Kasumi-1 (cell line): ENCODE data around the gene MSX1.
A peak's percentile ranks its signal among the peaks of the same experiment; 100 is the strongest.
"Not testable (repeated sequence)": the region's sequence is repeated elsewhere in the genome, so short reads cannot be mapped to it uniquely, and the experiment has no call there.

Source experiments
- DNase-seq, 2 experiments: peaks; one replicate each; lab custom pipeline; 2025; lab: John Stamatoyannopoulos, UW

The MSX1 gene

GRCh38 chr4:4859325-4859798 lies at the start of gene MSX1:
Gene MSX1 (plus strand): TSS chr4:4859665. CDS start chr4:4859900, 235 bp downstream.
- DNase-seq: peak; percentile 75 to 76

GRCh38 chr4:4810092-4810774 lies 49.2 kb upstream of the MSX1 start:
- DNase-seq: no peak

GRCh38 chr4:4810778-4811177 lies 48.7 kb upstream of the MSX1 start:
- DNase-seq: no peak

- no peak for DNase-seq
Measured at GRCh38 chr4:4812145-4812794, 47.2 kb upstream of the MSX1 start.

- no peak for DNase-seq
Measured at GRCh38 chr4:4818415-4819212, 40.9 kb upstream of the MSX1 start.

GRCh38 chr4:4819213-4819606 lies 40.3 kb upstream of the MSX1 start:
- DNase-seq: no peak

GRCh38 chr4:4820261-4820660 lies 39.2 kb upstream of the MSX1 start:
- DNase-seq: no peak

GRCh38 chr4:4820739-4821138 lies 38.7 kb upstream of the MSX1 start:
- no peak for DNase-seq

- no peak for DNase-seq
Measured at GRCh38 chr4:4821577-4821976, 37.9 kb upstream of the MSX1 start.

GRCh38 chr4:4822286-4822685 lies 37.2 kb upstream of the MSX1 start:
- DNase-seq: not testable (repeated sequence)

- DNase-seq: no peak
Measured at GRCh38 chr4:4823621-4824162, 35.8 kb upstream of the MSX1 start.

GRCh38 chr4:4824232-4824631 lies 35.2 kb upstream of the MSX1 start:
- no peak for DNase-seq

GRCh38 chr4:4825431-4825830 lies 34.0 kb upstream of the MSX1 start:
- DNase-seq: no peak

- DNase-seq: no peak
Measured at GRCh38 chr4:4829837-4830236, 29.6 kb upstream of the MSX1 start.

- no peak for DNase-seq
Measured at GRCh38 chr4:4831266-4831665, 28.2 kb upstream of the MSX1 start.

GRCh38 chr4:4831825-4832224 lies 27.6 kb upstream of the MSX1 start:
- DNase-seq: no peak

GRCh38 chr4:4836044-4836443 lies 23.4 kb upstream of the MSX1 start:
- DNase-seq: no peak

- DNase-seq: no peak
Measured at GRCh38 chr4:4837316-4837715, 22.1 kb upstream of the MSX1 start.

- DNase-seq: no peak
Measured at GRCh38 chr4:4838051-4838935, 21.2 kb upstream of the MSX1 start.

GRCh38 chr4:4838936-4839810 lies 20.3 kb upstream of the MSX1 start:
- DNase-seq: no peak

- DNase-seq: no peak
Measured at GRCh38 chr4:4840351-4840750, 19.1 kb upstream of the MSX1 start.
